K562 (cell line): ENCODE results near the gene CEP120. TPM values are rescaled to one million over a fixed set of nuclear protein-coding genes. Genes with fewer than 3 reads are reported as not detected.

Experiments
- CHD4 ChIP-seq: fragments of 200-600 bp; sonication (generic); IDR thresholded peaks from 3 replicates; pipeline ENCODE4 v1.6.1; 2012; ENCODE audit warnings: low read depth, mild to moderate bottlenecking, mixed read lengths, low read length, inconsistent platforms; ENCODE audit not compliant: insufficient read depth, insufficient replicate concordance, poor library complexity, severe bottlenecking
- ESRRB ChIP-seq: fragments of 250-450 bp; sonication (Bioruptor Pico); IDR thresholded peaks from 2 replicates; pipeline ENCODE4 v1.5.0; 2020; ENCODE audit warnings: mild to moderate bottlenecking, moderate library complexity, borderline replicate concordance
- HDAC8 ChIP-seq: fragments of 450-650 bp; IDR thresholded peaks from 2 replicates; pipeline ENCODE4 v1.6.1; 2016; ENCODE audit warnings: mild to moderate bottlenecking, missing genetic modification characterization, moderate library complexity, missing compliant biosample characterization
- KAT2B ChIP-seq: IDR thresholded peaks from one replicate; pipeline ENCODE4 v1.6.1; 2012; ENCODE audit warnings: low read depth, mild to moderate bottlenecking, control low read depth, inconsistent platforms, low read length, moderate library complexity
- NR2F6 ChIP-seq: fragments of 450-650 bp; formaldehyde crosslinking; IDR thresholded peaks from 2 replicates; pipeline ENCODE4 v1.4.0; 2020; ENCODE audit warnings: mild to moderate bottlenecking
- PCBP2 ChIP-seq: fragments of 200-400 bp; formaldehyde crosslinking; IDR thresholded peaks from 2 replicates; pipeline ENCODE4 v1.6.1; 2018; ENCODE audit warnings: low read length, low read depth, mild to moderate bottlenecking, moderate library complexity; ENCODE audit not compliant: poor library complexity, severe bottlenecking
- PHF20 ChIP-seq: fragments of 450-650 bp; IDR thresholded peaks from 2 replicates; pipeline ENCODE4 v1.6.1; 2018; ENCODE audit not compliant: partially characterized antibody
- PURB ChIP-seq: sonication (generic); formaldehyde crosslinking; IDR thresholded peaks from 2 replicates; pipeline ENCODE4 v1.9.0; 2021; ENCODE audit warnings: low read depth, mild to moderate bottlenecking, missing genetic modification reagents
- TFAM ChIP-seq: fragments of 250-450 bp; sonication (Bioruptor Pico); conservative IDR thresholded peaks from 2 replicates; pipeline ENCODE4 v1.5.0; 2021; ENCODE audit warnings: mild to moderate bottlenecking, moderate library complexity
- THRAP3 ChIP-seq: fragments of 450-650 bp; IDR thresholded peaks from 2 replicates; pipeline ENCODE4 v1.6.1; 2016; ENCODE audit warnings: mild to moderate bottlenecking, inconsistent platforms, borderline replicate concordance
- TOE1 ChIP-seq, 2 experiments: fragments of 450-650 bp in 1 of 2; sonication (generic) in 1 of 2; formaldehyde crosslinking in 1 of 2; IDR thresholded peaks; 2 replicates each; pipeline versions ENCODE4 v1.7.1 to v1.8.0; 2016 to 2022; ENCODE audit warnings: borderline replicate concordance in 2 of 2, mild to moderate bottlenecking in 2 of 2, antibody characterized with exemption in 1 of 2, inconsistent platforms in 1 of 2, low read depth in 1 of 2, missing genetic modification reagents in 1 of 2, moderate library complexity in 1 of 2
- YBX1 ChIP-seq: fragments of 450-650 bp; IDR thresholded peaks from 2 replicates; pipeline ENCODE4 v1.7.1; 2016; ENCODE audit warnings: mild to moderate bottlenecking
- ZBED1 ChIP-seq: IDR thresholded peaks from 2 replicates; pipeline ENCODE4 v1.6.1; 2014
- ZNF217 ChIP-seq: sonication (generic); formaldehyde crosslinking; IDR thresholded peaks from 2 replicates; pipeline ENCODE4 v1.8.0; 2022; ENCODE audit warnings: mild to moderate bottlenecking, missing genetic modification reagents
- ZNF347 ChIP-seq: fragments of 450-650 bp; formaldehyde crosslinking; IDR thresholded peaks from 2 replicates; pipeline ENCODE4 v1.4.0; 2020; ENCODE audit warnings: low read depth, mild to moderate bottlenecking, moderate library complexity
- ZNF707 ChIP-seq: fragments of 250-450 bp; sonication (Bioruptor Pico); conservative IDR thresholded peaks from 2 replicates; pipeline ENCODE4 v1.8.0; 2022; ENCODE audit warnings: inconsistent platforms, mild to moderate bottlenecking, moderate library complexity
- ZNF778 ChIP-seq: fragments of 450-650 bp; formaldehyde crosslinking; IDR thresholded peaks from 2 replicates; pipeline ENCODE4 v1.4.0; 2020; ENCODE audit warnings: mild to moderate bottlenecking, moderate library complexity
- ZNF785 ChIP-seq: fragments of 250-450 bp; sonication (Bioruptor Pico); IDR thresholded peaks from 2 replicates; pipeline ENCODE4 v1.4.0; 2020; ENCODE audit warnings: mild to moderate bottlenecking
- polyA plus RNA-seq, 8 experiments: library from polyadenylated mRNA; depleted of rRNA in 4 of 8; stranded (reverse) in 5 of 8; unstranded in 3 of 8; fragments of >200 nt; fragmentation: Nextera tagmentation in 2 of 8; fragmentation: Illumina TruSeq in 1 of 8; extraction: Ambion mirVana in 2 of 8; extraction: Trizol in 1 of 8; gene quantifications; 2 replicates each; pipeline versions ENCODE4 v1.2.1 to v1.2.3, GENCODE V29; 2011 to 2014; ENCODE audit warnings: inconsistent platforms in 1 of 8, missing spikeins in 1 of 8
- total RNA-seq, 7 experiments: library from RNA; depleted of rRNA in 6 of 7; stranded (reverse); fragments of >200 nt in 6 of 7; fragmentation: Illumina TruSeq in 2 of 7; extraction: Trizol in 2 of 7; gene quantifications; 2 replicates each; pipeline versions ENCODE4 v1.2.1 to v1.2.3, GENCODE V29; 2011 to 2021; ENCODE audit warnings: low replicate concordance in 1 of 7
- TF ChIP-seq, protein P1 (sequence below): sonication (generic); formaldehyde crosslinking; IDR thresholded peaks from 2 replicates; pipeline ENCODE4 v1.8.0; 2022; ENCODE audit warnings: missing genetic modification reagents, mild to moderate bottlenecking, borderline replicate concordance
- TF ChIP-seq, protein P2 (sequence below), 3 experiments: fragments of 200-800 bp in 1 of 3; sonication (Bioruptor generic) in 1 of 3; sonication (generic) in 1 of 3; formaldehyde crosslinking in 1 of 3; IDR thresholded peaks; 2 replicates each; pipeline versions ENCODE4 v1.6.1 to v1.8.0; 2016 to 2022; ENCODE audit warnings: mild to moderate bottlenecking in 2 of 3, missing compliant biosample characterization in 2 of 3, missing genetic modification characterization in 2 of 3, missing genetic modification reagents in 1 of 3
- TF ChIP-seq, protein P3 (sequence below): fragments of 450-650 bp; IDR thresholded peaks from 2 replicates; pipeline ENCODE4 v1.6.1; 2014; ENCODE audit warnings: low read depth, mild to moderate bottlenecking, moderate library complexity, borderline replicate concordance
- TF ChIP-seq, protein P4 (sequence below): sonication (generic); formaldehyde crosslinking; IDR thresholded peaks from 2 replicates; pipeline ENCODE4 v1.8.0; 2022; ENCODE audit warnings: missing genetic modification reagents, mild to moderate bottlenecking, moderate library complexity, borderline replicate concordance

Gene CEP120
- total and polyA plus RNA-seq, 9 of the 15 experiments (the other 6 are each of a cell fraction or from before 2014, with no cell fraction given): 3.3 to 24.9 (median 14.4) TPM

DNA sequence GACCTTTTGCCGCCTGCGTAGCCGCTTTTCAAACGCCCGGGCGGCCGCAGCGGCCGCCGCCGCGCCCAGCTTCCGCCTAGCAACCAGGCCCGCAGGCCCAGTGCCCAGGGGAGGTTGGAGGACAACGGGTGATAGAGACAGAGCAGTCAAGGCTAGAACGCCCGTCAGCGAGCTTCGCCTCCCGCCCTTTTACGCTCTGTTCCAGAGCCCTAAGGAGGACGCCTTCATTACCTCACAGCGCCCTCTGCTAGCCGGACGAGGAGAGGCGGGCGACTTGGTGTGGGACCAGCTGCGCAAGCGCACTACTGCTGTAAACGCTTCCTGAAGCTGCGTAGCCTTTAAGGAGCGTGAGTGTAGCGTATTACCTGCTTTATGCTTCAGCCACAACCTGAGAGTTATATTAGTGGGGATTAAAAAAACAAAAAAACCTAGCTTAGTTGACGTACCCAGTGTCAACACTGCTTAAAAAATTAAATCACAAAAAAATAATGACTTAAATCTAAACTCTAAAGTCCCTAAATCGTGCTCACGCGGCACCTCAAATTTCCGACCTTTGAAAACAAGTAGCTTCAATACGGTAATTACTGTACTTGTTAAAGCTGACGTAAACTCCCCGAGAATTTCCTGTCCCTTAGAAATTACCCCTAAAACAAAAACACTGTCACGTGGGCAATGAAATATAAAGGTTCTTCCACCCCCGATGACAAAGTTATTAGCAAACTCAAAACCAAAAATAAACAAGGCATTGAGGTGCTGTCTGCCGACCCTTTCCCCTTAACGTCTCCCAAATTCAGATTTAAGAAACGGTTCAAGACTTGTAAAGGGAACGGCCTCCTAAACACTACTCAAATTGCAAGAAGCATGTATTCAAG is at the start of gene CEP120 (continued):
- TF ChIP-seq KAT2B: no peak
- TF ChIP-seq TOE1 (IDR thresholded peaks at IDR 0.05; ENCODE audit: borderline replicate concordance): peak; percentile 66; the same call in 1 of the 2 replicates
- TF ChIP-seq TOE1 (CRISPR knock-in tag; IDR thresholded peaks at IDR 0.05; ENCODE audit: borderline replicate concordance, low read depth): no peak
- TF ChIP-seq, protein P1, sequence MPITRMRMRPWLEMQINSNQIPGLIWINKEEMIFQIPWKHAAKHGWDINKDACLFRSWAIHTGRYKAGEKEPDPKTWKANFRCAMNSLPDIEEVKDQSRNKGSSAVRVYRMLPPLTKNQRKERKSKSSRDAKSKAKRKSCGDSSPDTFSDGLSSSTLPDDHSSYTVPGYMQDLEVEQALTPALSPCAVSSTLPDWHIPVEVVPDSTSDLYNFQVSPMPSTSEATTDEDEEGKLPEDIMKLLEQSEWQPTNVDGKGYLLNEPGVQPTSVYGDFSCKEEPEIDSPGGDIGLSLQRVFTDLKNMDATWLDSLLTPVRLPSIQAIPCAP: no peak
- TF ChIP-seq, protein P2, sequence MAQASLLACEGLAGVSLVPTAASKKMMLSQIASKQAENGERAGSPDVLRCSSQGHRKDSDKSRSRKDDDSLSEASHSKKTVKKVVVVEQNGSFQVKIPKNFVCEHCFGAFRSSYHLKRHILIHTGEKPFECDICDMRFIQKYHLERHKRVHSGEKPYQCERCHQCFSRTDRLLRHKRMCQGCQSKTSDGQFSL (CRISPR knock-in tag; IDR thresholded peaks at IDR 0.05): no peak
- TF ChIP-seq, protein P2 (tag; IDR thresholded peaks at IDR 0.05): no peak
- no peak for TF ChIP-seq PCBP2
- TF ChIP-seq NR2F6 (CRISPR knock-in tag): no peak
- TF ChIP-seq, protein P3, sequence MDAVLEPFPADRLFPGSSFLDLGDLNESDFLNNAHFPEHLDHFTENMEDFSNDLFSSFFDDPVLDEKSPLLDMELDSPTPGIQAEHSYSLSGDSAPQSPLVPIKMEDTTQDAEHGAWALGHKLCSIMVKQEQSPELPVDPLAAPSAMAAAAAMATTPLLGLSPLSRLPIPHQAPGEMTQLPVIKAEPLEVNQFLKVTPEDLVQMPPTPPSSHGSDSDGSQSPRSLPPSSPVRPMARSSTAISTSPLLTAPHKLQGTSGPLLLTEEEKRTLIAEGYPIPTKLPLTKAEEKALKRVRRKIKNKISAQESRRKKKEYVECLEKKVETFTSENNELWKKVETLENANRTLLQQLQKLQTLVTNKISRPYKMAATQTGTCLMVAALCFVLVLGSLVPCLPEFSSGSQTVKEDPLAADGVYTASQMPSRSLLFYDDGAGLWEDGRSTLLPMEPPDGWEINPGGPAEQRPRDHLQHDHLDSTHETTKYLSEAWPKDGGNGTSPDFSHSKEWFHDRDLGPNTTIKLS: peak; percentile 63; the same call in 1 of the 2 replicates
- TF ChIP-seq ZBED1: no peak
- TF ChIP-seq, protein P4, sequence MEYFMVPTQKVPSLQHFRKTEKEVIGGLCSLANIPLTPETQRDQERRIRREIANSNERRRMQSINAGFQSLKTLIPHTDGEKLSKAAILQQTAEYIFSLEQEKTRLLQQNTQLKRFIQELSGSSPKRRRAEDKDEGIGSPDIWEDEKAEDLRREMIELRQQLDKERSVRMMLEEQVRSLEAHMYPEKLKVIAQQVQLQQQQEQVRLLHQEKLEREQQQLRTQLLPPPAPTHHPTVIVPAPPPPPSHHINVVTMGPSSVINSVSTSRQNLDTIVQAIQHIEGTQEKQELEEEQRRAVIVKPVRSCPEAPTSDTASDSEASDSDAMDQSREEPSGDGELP (CRISPR knock-in tag): peak; percentile 83; the same call in 1 of the 2 replicates
- TF ChIP-seq ESRRB: no peak
- no peak; the same call in 1 of the 2 replicates for TF ChIP-seq HDAC8 (tag)
- no peak for TF ChIP-seq ZNF707 (CRISPR knock-in tag)
- TF ChIP-seq PURB (CRISPR knock-in tag): no peak
- TF ChIP-seq YBX1: no peak
- TF ChIP-seq ZNF778 (CRISPR knock-in tag): no peak
- TF ChIP-seq PHF20: peak; percentile 75
- no peak for TF ChIP-seq THRAP3
- no peak for TF ChIP-seq ZNF785 (CRISPR knock-in tag)
- TF ChIP-seq ZNF217 (CRISPR knock-in tag): no peak
- TF ChIP-seq CHD4: no peak
- TF ChIP-seq TFAM (CRISPR knock-in tag): no peak
- no peak for TF ChIP-seq ZNF347 (CRISPR knock-in tag)
